Measurements from ENCODE around the gene C5orf15. TPM values are rescaled to one million over a fixed set of nuclear protein-coding genes. Genes with fewer than 3 reads are reported as not detected.

Gene C5orf15
- total and polyA plus RNA-seq, 9 of the 15 experiments (the other 6 are each of a cell fraction or from before 2014, with no cell fraction given) = 23.3 to 50.7 (median 35.5) TPM

- H3K4me3 ChIP-seq = no peak overlapping the region
- no peaks in the 10 kb centered on the region for H4K20me1 ChIP-seq (replicated peaks; ENCODE audit: control insufficient read depth, insufficient read depth, low read length)
- no peaks in the 10 kb centered on the region for H3K27me3 ChIP-seq (ENCODE audit: control insufficient read depth in 2 of 2, insufficient read depth in 2 of 2, low read length in 2 of 2)
- no peak for FAIRE-seq
- POLR2A ChIA-PET = interaction anchor here (0.6 to 2.1 kb wide), 3 partner anchors 10 to 26 kb away, joined by 3 to 13 read pairs (median 10); no protein-coding TSS in a partner anchor
- H3K27ac ChIP-seq (ENCODE audit: extremely low read depth, low read depth, low read length) = peak overlapping the region; percentile 66; the same call in 2 of the 3 replicates
- no peaks in the 10 kb centered on the region for H3K9me3 ChIP-seq (replicated peaks; ENCODE audit: control insufficient read depth, insufficient read depth, low read depth, low read length)
- no TSS peak for BruUV-seq (replicated peaks)
- intact Hi-C loops (cut with micrococcal nuclease) (no loop called here), in situ Hi-C loops (cut with MboI) (no loop called here)
- H3K4me1 ChIP-seq (replicated peaks in 1 of 2; ENCODE audit: control insufficient read depth in 2 of 2, insufficient read depth in 2 of 2, low read length in 2 of 2) = peaks cover 4 to 17% of the 10 kb centered on the region in 2 experiments; a peak in 4 of 5 replicates
- CTCF ChIA-PET (ENCODE audit: low intra/inter-chr PET ratio) = no interaction called here
- no peak for DNase-seq (ENCODE audit: extremely low read depth in 1 of 4, low spot score in 3 of 4)
- peaks cover 26% of the 10 kb centered on the region; the same call in 2 of the 3 replicates for H3K36me3 ChIP-seq (ENCODE audit: control insufficient read depth, insufficient read depth, low read length)
- peaks cover 83% of the 10 kb centered on the region for H3K79me2 ChIP-seq (ENCODE audit: control insufficient read depth, insufficient read depth, low read length)
- H3K9ac ChIP-seq (ENCODE audit: insufficient read depth in 1 of 2, low read depth in 2 of 2, low read length in 2 of 2) = no peak overlapping the region
- H3K9me1 ChIP-seq (ENCODE audit: control insufficient read depth, insufficient read depth, low read length) = no peaks in the 10 kb centered on the region
- H3K4me2 ChIP-seq (ENCODE audit: insufficient read depth, low read length) = no peak overlapping the region
- H2AFZ ChIP-seq (ENCODE audit: low read depth, low read length) = no peak overlapping the region
- WGBS (ENCODE audit: insufficient coverage, low coverage, missing lambda C conversion rate) = 80% methylated on average over 1 of the region's 2 CpGs
- ATAC-seq = no peak
- TF ChIP-seq ZNF766 (CRISPR knock-in tag; conservative IDR thresholded peaks at IDR 0.05) (no peak), CBX3 (IDR thresholded peaks at IDR 0.05; ENCODE audit: borderline replicate concordance in 1 of 2, low read length in 2 of 2) (peak in 1 of 2 experiments; percentile 3; a peak in 1 of 3 replicates), MTA2 (IDR thresholded peaks at IDR 0.05; ENCODE audit: low read depth) (no peak), POLR2H (tag; IDR thresholded peaks at IDR 0.05; ENCODE audit: low read depth) (0 out of 2 replicates have a peak, but pooled peaks have one; percentile 28), HDAC6 (IDR thresholded peaks at IDR 0.05; ENCODE audit: low read depth, low read length) (no peak), ZNF561 (CRISPR knock-in tag; conservative IDR thresholded peaks at IDR 0.05) (no peak), C11orf30 (IDR thresholded peaks at IDR 0.05; ENCODE audit: low read depth) (peak; percentile 11; the same call in 1 of the 2 replicates), PRMT5 (CRISPR knock-in tag; IDR thresholded peaks at IDR 0.05) (no peak), BACH1 (tag; IDR thresholded peaks at IDR 0.05) (peak; percentile 29; the same call in 1 of the 2 replicates), EWSR1 (IDR thresholded peaks at IDR 0.05; ENCODE audit: borderline replicate concordance, low read depth, partially characterized antibody) (no peak), CC2D1A (IDR thresholded peaks at IDR 0.05) (no peak), ZNF174 (CRISPR knock-in tag; IDR thresholded peaks at IDR 0.05) (no peak), TCF15 (CRISPR knock-in tag; IDR thresholded peaks at IDR 0.05) (no peak), ZNF274 (IDR thresholded peaks at IDR 0.05; ENCODE audit: borderline replicate concordance, low read depth, low read length) (no peak), ZNF3 (CRISPR knock-in tag; IDR thresholded peaks at IDR 0.05) (no peak), ADNP (tag; IDR thresholded peaks at IDR 0.05) (0 out of 2 replicates have a peak, but pooled peaks have one; percentile 22), ZNF133 (CRISPR knock-in tag; IDR thresholded peaks at IDR 0.05) (no peak), RBM22 (IDR thresholded peaks at IDR 0.05; ENCODE audit: low read depth, low read length, poor library complexity, severe bottlenecking) (no peak), ZNF354B (CRISPR knock-in tag; IDR thresholded peaks at IDR 0.05) (peak; percentile 97), HDAC3 (IDR thresholded peaks at IDR 0.05; ENCODE audit: borderline replicate concordance, partially characterized antibody) (peak; percentile 13), SMARCA4 (IDR thresholded peaks at IDR 0.05) (0 out of 2 replicates have a peak, but pooled peaks have one; percentile 0), NR2F6 (CRISPR knock-in tag; IDR thresholded peaks at IDR 0.05) (no peak)
- TF ChIP-seq, protein P1, sequence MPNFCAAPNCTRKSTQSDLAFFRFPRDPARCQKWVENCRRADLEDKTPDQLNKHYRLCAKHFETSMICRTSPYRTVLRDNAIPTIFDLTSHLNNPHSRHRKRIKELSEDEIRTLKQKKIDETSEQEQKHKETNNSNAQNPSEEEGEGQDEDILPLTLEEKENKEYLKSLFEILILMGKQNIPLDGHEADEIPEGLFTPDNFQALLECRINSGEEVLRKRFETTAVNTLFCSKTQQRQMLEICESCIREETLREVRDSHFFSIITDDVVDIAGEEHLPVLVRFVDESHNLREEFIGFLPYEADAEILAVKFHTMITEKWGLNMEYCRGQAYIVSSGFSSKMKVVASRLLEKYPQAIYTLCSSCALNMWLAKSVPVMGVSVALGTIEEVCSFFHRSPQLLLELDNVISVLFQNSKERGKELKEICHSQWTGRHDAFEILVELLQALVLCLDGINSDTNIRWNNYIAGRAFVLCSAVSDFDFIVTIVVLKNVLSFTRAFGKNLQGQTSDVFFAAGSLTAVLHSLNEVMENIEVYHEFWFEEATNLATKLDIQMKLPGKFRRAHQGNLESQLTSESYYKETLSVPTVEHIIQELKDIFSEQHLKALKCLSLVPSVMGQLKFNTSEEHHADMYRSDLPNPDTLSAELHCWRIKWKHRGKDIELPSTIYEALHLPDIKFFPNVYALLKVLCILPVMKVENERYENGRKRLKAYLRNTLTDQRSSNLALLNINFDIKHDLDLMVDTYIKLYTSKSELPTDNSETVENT (CRISPR knock-in tag; IDR thresholded peaks at IDR 0.05) = no peak
Observed at GRCh38 chr5:133963493-133964128, 4.8 kb downstream of the C5orf15 start.

Data from K562 (cell line).